Measurements from ENCODE around the gene HIGD2B.

DNA sequence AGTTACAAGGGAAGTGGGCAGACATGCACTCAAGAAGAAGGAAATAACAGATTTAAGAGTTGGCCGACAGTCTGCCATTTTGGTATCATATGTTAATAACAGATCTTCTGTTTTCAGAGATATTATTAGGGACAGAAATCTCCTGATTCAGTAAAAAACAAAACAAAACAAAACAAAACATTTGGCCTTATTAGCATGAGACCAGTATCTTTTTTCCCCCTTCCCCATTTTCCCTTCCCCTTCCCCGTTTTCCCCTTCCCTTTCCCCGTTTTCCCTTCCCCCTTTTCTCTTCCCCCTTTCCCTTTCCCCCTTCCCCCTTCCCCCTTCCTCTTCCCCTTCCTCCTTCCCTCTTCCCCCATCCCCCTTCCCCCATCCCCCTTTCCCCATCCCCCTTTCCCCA is 39.5 kb upstream of the HIGD2B start:
- TF ChIP-seq, protein P1, sequence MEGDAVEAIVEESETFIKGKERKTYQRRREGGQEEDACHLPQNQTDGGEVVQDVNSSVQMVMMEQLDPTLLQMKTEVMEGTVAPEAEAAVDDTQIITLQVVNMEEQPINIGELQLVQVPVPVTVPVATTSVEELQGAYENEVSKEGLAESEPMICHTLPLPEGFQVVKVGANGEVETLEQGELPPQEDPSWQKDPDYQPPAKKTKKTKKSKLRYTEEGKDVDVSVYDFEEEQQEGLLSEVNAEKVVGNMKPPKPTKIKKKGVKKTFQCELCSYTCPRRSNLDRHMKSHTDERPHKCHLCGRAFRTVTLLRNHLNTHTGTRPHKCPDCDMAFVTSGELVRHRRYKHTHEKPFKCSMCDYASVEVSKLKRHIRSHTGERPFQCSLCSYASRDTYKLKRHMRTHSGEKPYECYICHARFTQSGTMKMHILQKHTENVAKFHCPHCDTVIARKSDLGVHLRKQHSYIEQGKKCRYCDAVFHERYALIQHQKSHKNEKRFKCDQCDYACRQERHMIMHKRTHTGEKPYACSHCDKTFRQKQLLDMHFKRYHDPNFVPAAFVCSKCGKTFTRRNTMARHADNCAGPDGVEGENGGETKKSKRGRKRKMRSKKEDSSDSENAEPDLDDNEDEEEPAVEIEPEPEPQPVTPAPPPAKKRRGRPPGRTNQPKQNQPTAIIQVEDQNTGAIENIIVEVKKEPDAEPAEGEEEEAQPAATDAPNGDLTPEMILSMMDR (IDR thresholded peaks at IDR 0.05), result no peak
- TF ChIP-seq POLR2A (IDR thresholded peaks at IDR 0.05), result no peak
